Inflammatory macrophage treated with lipopolysaccharide for 4 hours (primary cell): ENCODE data around the gene FARP1.

Experiments used
- DNase-seq: peaks from one replicate; pipeline ENCODE4 v3.0.0-alpha.2; 2020

The FARP1 gene

DNA sequence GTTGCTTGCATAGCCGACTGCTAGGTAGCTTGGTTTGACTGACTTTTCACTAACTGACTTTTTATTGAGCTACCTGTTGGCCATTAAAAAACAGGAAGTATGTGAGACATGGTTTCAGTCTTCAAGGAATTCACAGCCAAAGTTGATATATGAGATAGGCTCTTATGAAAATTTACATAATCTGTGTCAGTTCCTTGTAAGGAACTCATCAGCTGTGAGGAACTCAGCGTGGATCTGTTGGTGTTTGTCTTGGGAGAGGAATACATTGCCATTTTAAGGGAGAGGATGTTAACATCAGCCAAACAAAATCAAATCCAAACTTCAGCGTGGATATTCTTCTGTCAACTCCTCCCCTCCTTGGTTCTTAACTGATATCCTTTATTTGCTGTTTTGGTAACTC, 32.1 kb downstream of the FARP1 start:
- DNase-seq: no peak

DNA sequence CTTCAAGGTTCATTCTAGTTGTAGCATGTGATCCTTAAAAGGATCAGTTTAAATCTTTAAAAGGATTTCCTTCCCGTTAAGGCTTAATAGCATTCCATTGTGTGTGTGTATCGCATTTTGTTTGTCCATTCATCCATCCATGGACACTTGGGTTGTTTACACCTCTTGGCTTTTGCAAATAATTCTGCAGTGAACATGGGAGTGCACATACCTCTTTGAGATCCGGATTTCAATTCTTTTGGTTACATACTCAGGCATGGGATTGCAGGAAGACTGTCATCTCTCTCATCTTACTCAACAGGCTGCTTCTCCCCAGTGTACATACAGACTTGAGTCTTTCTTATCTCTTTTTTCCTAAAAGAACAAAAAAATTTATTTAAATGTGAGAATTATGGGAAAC, 32.9 kb downstream of the FARP1 start:
- DNase-seq: no peak

DNA sequence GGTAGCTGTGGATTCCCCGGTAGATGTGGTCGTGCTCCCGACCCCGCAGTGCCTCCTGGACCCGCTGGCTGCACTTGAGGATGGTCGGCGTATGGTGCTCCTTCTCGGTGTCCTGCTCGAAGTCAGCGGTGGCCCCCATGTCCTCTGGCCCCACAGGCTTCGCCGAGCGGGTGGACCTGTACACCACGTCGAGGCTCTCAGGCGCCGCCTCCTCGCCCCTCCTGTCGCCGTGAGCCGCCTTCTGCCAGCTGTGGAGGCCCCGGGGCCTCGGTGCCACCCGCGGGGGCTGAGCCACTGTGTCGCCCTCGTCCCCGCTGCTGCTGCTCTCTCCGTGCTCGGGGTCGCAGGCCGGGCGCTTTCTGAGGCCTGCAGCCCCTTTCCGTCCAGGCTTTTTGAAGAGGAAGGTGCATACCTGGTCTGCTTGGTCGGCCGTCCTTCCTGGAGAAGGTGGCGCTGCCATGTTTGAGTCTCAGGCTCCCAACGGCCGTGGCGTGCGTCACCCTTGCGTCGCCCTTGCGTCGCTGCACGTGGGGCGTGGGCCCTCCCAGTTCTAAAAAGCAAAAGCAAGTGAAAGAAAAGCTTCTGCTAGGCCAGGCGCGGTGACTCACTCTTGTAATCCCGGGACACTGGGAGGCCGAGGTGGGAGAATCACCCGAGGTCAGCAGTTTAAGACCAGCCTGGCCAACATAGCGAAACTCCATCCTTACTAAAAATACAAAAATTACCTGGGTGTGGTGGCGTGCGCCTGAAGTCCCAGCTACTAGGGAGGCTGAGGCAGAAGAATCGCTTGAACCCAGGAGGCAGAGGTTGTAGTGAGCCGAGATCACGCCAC, 34.1 kb downstream of the FARP1 start, which contains the start of gene RNF113B:
Gene RNF113B (minus strand): TSS at position 493 of the 832 bp plus-strand sequence. CDS start 33 bp downstream, at position 460.
- DNase-seq: no peak

DNA sequence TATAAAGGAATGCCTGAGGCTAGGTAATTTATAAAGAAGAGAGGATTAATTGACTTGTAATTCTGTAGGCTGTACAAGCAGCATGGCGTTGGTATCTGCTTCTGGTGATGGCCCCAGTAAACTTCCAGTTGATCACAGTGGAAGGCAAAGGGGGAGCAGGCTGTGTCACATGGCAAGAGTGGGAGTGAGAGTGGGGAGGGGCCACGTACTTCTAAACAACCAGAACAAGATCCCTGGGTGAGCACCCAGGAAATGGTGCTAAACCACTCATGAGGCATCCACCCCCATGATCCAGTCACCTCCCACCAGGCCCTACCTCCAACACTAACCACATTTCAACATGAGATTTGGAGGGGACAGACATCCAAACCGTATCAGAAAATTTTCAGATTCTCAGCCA, 37.2 kb downstream of the FARP1 start:
- DNase-seq: no peak

DNA sequence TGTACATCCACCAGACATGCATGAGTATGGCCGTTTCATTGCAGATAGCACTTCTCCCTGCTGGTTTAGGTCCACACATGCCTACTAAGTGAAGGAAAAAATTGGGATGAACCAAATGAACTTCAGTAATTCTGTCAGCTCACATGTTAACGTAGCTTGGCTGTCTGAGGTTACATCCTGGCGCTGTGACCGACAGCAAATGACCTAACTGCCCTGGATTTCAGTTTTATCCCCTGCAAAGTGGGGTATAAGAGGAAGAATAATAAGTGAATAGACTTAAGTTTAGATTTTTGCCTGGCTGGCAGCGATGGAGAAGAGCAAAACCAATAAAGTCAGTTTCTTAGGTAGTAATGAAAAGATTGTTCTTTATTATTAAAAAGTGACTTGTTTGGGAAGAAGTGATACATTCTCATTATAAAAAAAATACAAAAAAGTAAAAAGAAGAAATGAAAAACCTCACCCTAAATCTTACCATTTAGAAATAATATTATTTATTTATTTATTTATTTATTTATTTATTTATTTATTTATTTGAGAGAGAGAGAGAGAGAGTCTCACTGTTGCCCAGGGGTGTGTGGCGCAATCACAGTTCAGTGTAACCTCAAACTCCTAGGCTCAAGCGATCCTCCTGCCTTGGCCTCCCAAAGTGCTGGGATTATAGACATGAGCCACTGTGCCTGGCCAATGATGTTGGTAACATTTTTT, 38.4 kb downstream of the FARP1 start:
- no peak for DNase-seq

DNA sequence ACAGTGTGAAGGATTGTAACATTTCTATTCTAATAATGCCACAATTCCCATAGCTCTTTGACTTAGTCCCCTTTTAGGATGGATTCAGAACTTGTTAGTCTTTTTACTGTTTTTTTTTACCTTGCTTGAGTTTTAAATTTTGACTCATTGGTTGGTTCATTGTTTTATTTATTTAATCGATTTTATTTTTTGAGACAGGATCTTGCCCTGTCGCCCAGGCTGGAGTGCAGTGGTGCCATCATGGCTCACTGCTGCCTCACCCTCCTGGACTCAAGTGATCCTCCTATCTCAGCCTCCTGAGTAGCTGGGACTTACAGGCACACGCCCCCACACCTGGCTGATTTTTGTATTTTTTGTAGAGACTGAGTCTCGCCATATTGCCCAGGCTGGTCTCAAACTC, 39.3 kb downstream of the FARP1 start:
- DNase-seq: no peak

DNA sequence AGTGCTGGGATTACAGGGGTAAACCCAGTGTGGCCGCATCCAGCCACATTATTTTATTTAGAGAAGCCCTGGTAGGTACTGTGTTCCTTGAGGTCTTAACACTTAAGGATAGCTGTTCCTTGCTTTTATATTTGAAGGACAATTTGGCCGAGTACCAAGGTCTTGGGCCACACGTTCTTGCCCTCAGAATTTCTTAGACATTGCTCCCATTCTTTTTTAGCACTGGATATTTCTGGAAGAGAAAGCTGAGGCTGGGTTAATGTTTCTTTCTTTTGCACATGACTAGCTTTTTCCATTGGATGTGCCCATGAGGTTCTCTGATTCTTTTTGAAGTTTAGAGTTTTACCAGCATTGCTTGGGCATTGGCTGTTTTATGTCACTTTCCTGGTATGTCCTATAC, 39.7 kb downstream of the FARP1 start:
- no peak for DNase-seq

DNA sequence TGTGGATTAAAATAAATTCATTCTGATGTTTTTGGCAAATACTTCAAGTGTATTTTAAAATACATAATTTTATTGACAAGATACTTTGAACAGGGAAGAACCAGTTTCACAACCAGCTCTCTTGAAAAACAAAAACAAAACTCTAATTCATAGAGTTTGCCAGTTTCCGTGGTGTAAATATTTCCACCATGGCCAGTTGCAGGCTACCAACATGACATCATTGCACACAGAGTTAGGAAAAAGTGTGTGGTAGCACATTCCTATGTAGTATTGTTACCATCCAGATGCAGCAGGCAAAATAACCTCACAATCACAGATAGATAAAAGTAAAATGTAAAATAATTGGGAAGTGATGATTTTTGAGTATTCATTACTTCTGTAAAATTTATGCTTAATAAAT, 41.9 kb downstream of the FARP1 start:
- DNase-seq: no peak

DNA sequence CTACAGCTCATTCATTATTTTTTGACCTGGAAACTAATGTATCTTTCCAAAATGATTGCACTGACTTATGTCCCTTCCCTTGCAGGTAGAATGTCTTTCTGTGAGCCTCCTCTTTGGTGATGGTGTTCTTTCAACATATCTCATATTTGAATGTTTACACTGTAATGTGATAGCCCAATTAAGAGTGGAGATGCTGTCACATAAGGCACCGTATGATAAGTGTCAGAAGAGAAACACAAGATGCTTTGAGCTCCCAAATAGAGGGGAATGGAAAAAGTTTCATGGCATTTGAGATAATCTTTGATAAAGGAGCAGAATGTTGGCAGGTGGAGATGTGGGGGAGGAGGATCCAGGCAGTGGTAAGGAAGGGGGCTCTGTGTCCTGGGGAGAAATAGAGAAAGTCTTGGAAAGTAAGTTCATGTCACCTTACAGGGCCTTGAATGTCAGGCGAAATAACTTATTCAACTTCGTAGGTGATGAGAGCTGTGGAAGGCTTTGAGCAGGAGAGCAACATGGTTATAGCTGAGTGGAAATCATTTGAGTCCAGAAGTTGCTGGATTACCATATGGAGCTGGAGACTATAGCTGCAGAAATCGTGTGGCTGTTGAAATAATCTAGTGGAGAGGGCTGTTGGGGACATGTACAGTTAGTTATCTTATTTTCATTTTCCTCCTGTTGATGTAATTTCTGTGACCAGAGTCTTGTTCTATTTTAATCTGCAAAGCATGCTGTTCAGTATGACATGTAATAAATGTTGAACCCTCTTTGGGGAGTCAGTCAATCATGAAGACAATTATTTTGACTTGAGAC, 44.5 kb downstream of the FARP1 start:
- DNase-seq: no peak

DNA sequence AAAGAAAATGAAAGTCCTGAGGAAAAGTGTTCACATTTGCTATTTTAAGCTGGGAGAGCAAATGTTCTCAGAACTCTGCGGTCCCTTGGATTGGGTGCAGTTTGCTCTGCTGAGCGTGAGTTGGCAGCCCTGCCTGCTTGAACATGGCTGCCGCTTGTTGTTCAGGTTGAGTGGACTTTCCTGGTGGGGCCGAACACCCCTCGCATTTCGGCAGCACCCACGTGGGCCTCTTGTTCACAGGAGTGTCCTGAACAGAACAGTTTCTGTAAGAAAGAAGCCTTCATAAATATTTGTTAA, 45.0 kb downstream of the FARP1 start:
- no peak for DNase-seq

DNA sequence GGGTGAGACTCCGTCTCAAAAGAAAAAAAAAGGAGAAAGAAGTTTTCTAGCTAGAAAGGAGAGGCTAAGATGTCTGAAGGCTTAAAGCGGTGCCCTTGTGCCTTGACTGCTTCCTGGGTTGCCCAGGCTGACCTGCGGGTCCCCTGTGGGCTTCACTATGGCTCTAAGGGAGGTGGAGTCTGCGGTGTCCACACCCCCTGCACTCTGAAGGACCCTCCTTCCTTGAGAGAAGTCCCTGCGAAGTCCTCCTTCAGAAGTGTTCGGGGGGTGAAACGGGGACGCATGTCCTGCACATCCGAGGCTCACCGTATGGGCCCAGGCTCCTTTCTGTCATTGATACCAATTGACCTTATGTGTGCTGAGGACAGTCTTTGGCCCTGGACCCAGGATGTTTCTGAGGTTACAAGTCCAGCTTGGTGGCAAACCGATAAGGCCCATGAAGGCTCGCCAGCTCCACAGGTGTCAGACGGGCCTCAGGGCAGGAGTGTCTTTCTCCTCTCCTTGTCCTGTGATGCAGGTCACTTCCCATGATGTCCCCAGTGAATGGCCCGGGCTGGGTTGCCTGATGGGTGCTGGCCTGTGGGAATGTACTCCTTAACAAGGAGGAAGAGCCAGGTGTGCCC, 45.8 kb downstream of the FARP1 start:
- DNase-seq: no peak

DNA sequence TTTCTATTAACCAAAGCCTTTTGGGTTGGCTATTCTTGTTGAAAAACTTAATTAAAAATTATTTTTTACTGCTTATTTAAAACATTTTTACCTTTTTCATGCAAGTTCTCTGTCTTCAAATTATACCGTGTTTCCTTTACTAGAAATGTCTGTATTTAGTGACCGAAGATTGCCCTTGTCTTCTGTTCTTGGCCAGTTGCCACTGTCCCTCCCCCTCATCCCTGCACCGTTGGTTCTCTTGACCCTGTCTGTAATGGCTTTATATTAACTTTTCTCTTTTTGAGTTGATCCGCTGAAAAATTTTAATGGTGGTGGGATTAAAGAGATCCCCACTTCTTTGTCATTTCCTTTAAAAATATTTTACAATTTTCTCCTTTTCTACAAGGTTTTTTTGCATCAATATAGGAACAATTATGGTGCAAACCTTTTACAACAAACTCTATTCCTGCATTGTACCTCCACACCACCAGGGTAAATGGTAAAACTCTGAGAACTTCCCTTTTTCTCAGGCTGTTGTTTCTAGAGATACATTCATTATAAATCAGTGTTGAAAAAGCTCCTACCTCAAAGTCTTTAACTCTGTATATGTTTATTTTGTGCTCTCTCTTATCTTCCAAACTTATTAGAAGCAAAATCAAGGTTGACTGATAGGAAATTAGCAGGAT, 47.1 kb downstream of the FARP1 start:
- no peak for DNase-seq

DNA sequence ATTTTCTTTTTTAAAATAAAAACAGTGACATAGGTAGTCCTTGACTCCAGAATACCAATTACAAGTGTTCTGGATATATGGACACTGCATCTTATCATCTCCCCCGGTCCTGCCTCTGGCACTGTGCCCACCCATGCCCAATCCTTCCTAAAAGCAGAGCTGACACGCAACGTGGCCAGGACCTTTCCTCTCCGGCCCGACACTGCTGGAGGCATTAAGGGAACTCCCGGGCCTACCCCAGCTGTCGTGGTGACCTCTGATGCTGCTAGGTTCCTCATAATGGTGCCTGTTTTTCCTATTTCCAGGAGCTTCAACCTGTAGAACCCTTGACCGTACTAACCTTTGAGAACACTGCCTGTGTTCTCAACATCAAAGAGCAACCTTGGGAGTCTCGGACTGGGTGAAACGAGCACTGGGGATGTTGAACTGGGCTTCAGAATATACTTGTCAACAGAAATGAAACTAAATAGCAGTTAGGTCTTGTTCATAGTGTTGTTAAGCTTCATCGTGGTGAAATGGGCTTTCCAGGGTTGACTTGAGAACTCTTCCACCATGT, 48.1 kb downstream of the FARP1 start:
- no peak for DNase-seq

DNA sequence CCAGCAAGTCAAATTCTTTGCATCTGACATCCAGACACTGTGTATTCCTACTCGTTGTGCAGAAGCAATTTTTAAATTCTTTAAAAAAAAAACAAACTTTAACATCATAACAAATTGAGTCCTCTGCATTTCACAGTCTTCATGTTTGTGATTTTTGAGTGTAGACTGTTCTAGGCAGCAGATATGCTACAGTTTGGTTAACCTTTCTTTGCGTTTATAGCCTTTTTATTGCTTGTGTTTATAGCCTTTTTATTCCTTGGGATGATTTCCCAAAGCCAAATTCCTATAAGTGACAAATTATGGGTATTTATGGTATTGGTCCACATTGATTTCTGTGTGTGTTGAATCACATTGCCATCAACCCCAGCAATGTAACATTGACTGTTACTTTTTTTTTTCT, 49.1 kb downstream of the FARP1 start:
- DNase-seq: no peak

DNA sequence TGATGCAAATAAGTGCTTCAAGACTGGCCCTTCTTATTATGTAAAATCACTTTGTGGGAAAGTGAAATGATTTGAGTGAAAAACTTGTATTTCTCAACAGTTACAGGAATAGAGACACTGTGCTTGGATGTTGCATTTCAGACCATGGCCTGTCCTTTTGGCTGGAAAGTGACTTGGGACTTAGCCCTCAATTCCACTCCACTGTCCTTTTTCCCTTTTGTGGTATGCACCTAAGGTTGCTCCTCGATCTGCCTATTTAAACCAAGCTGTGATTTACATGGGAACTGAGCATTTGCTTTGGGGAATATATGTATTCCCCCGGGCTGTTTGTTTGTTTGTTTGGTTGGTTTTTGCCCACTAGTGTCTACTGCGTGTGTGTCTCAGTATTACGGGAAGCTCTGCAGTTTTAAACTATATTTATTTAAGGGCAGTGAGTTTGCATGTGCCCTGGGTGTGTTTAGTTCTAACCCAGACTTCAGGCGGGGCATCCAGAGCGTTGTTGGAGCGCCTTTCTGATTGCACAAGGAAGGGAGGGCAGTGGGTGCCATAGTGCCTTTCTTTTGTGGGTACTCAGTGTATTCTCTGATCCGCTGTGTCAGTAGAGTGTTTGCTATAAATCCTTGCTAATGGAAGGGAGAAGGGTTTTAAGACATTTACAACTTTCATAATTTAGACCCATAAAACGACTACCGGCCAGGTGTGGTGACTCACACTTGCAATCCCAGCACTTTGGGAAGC, 52.3 kb downstream of the FARP1 start:
- no peak for DNase-seq

DNA sequence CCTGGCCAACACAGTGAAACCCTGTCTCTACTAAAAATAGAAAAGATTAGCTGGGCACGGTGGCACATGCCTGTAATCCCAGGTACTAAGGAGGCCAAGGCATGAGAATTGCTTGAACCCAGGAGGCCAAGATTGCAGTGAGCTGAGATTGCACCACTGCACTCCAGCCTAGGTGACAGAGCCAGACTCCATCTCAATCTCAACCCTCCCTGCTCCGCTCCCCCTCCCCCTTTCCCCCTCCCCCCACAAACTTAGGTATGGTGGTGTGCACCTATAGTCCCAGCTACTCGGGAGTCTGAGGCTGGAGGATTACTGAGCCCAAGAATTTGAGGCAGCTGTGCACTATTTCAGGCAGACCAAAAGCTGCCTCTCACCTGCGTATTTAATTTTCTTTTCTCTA, 55.8 kb downstream of the FARP1 start:
- DNase-seq: no peak

DNA sequence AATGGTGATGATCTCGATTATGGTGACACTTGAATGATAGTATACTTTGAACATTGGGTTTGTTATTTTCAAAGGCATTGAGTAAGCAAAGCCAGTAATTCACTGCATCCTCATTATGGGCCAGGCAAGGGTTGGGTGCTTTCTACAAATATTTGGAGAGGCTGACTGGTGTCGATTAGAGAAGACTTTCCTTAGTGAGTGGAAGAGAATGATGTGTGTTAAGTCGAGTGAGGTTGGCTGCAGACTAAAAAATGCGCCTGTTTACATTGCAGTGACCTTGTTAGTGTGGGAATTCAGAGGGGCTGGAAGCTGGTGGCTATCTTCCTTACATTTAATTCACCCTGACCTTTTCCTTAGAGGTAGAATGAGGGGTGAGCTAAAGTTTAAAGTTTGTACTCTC, 56.6 kb downstream of the FARP1 start:
- DNase-seq: no peak

DNA sequence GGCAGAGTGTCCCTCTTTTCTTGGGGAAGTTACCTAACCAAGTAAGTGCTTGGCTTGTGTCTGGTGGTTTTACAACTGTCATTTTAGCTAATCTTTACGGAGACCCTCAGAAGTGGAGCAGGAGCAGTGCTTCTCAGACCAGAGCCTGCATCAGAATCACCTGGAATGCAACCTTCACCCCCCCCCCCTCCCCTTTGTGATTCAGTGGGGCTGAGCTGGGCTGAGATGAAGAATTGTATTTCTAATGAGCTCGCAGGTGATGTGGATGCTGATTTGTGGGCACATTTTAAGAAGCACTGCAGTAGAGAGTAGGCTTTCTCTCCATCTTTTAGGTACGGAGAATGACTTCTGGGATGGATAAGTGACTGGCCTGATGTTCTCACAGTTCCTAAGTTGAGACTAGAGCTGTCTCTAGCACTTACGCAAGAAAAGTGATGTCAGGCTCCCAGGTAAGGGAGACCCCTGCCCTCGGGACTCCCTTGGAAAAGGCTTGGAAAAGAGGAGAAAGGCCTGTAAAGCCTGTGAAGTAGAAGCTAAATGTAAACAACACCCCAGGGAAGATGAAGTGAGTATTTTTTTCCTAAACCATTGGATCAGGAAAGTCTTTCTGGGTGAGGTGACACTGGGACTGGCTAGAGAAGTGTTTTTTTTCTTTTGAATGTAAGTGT, 57.5 kb downstream of the FARP1 start:
- DNase-seq: no peak

DNA sequence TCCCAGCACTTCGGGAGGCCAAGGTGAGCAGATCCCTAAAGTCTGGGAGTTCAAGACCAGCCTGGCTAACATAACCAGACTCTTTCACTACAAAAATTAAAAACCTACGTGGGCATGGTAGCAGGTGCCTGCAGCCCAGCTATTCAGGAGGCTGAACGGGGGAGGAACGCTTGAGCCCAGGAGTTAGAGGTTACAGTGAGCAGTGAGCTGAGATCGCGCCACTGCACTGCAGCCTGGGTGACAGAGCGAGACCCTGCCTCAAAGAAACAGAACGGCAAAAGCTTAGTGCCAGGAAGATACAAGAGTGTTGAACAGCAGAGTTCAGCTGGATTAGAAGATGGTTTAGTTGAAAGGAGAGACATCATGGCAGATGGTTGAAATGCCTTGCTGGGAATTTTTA, 58.3 kb downstream of the FARP1 start:
- no peak for DNase-seq

DNA sequence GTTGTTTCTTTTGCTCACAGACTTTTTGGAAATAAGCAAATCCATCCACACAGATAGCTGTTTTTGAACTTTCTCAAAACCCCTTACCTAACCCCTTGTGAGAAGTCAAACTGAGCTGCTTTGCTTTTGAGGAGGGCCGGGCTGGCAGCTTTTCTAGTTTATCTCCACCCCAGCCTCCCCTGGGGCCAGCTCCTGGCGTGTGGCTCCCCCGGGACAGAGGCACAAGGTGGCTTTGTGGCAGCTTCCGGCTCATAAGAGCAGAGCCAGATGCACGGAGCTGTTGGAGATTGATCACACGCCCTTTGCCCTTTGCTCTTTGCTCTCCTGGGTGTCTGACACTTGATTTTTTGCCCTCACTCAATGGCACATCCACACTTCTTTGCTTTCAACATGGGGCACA, 59.1 kb downstream of the FARP1 start:
- no peak for DNase-seq

DNA sequence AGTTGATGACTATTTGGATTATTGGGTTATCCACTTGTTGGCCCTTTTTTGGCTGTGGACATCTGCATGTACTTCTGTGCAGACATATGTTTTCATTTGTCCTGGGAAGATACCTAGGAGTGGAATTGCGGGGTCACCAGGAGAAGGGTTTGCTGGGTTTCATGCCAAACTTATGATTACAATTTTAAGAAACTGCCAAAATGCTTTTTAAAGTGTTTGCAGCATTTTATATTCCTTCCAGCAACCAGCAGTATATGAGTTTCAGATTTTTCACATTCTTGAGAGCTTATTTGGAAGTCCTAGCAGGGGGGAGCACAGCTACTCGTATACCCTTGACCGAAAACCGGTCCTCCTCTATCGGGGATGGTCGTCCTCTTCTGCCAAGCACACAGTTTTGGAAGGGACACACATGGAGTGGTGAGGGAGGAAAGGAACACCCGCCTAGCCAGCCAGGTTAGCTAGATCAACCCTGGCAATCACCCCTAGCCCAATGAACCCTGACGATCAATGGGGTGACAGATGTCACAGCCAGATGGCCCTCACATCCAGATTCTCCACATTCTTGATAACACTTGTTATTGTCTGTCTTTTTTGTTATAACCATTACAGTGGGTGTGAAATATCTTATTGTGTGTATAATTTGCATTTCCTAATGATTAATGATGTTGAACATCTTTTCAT, 60.9 kb downstream of the FARP1 start:
- no peak for DNase-seq
